SH-SY5Y (cell line): ENCODE data around the gene MT1X.

Source experiments
- GATA2 ChIP-seq: IDR thresholded peaks from 2 replicates; pipeline ENCODE4 v1.6.1; 2011; ENCODE audit warnings: mild to moderate bottlenecking, low read depth, low read length
- GATA3 ChIP-seq: IDR thresholded peaks from 2 replicates; pipeline ENCODE4 v1.6.1; 2011; ENCODE audit warnings: low read depth, mild to moderate bottlenecking, low read length, moderate library complexity

GRCh38 chr16:56657555-56658326, 24.5 kb upstream of the MT1X start, which contains the start of gene MT1F:
- TF ChIP-seq GATA3, result no peak
- TF ChIP-seq GATA2, result no peak
